Measurements from ENCODE around the gene ETS1.
A peak's percentile ranks its signal among the peaks of the same experiment; 100 is the strongest.

ETS1 gene, protein sequence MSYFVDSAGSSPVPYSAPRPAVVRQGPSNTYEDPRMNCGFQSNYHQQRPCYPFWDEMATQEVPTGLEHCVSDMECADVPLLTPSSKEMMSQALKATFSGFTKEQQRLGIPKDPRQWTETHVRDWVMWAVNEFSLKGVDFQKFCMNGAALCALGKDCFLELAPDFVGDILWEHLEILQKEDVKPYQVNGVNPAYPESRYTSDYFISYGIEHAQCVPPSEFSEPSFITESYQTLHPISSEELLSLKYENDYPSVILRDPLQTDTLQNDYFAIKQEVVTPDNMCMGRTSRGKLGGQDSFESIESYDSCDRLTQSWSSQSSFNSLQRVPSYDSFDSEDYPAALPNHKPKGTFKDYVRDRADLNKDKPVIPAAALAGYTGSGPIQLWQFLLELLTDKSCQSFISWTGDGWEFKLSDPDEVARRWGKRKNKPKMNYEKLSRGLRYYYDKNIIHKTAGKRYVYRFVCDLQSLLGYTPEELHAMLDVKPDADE

DNA sequence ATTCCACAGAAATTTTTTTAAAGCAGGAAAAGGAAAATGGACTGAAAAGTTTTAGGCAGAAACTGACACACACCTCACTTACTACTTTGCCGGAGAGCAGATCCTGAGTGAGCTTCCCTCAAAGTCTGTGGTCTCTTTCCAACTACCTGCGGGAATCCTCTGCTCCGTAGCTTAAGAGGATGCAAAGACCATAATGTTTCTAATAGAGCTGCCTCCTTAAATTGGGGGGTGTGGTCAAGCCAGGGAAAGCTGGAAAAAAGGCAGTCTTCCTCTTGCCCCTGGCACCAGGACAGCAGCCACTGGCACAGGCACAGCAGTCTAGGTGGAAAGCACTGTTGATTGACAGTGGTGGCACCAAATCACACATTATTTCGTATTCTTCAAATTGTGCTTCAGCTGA, at the start of gene ETS1:
ETS1 (minus strand) TSS at position 144 of the 400 bp plus-strand sequence. CDS start 14,428 bp downstream, outside the sequence.
- no peak for DNase-seq (ENCODE audit: low spot score)

DNA sequence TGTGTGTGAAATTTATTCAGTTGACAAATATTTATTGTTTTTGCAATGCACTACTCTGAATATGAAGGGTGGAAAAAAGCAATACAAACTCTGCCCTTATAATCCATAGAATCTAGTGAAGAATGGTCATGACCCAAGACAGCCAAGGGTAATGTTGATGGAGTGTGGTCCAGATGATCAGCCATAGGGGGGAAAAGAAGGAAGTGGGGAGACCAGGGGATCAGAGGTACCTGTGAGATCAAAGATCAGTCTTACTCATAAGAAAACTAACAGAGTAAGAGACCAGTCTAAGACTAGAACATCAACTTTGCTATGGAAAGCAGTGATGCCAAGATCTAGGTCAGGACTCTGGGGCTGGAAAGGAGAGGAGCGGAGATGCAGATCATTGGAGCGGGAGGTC, 47.0 kb upstream of the ETS1 start:
- DNase-seq (ENCODE audit: low spot score) = no peak

DNA sequence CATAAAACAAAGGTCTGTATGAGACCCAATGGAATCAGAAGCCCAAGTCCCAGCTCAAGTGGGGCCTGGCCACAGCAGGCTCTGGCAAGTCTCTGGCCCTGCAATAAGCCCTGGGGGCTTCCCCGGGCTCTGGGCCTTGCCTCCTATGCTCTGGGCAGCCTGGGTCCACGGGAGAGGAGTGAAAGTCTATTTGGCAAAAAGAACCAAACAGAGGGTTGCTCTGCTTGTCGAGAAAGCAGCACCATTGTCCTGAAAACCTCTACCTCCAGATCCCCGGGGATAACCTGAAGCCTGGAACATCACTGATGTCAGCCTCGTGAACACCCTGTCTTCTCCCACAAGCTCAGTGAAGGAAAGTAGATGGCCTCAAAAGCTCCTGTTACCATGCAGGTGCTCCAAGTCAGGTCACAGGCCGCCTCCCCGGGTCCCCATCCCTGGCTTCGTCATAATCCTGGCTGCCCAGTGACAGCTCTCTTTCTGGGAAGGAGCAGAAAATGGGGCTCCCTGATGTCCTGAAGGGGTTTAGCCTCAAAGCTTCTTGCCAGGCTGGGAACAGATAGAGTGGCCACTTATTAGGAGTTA, 46.1 kb upstream of the ETS1 start:
- DNase-seq (ENCODE audit: low spot score) = no peak

DNA sequence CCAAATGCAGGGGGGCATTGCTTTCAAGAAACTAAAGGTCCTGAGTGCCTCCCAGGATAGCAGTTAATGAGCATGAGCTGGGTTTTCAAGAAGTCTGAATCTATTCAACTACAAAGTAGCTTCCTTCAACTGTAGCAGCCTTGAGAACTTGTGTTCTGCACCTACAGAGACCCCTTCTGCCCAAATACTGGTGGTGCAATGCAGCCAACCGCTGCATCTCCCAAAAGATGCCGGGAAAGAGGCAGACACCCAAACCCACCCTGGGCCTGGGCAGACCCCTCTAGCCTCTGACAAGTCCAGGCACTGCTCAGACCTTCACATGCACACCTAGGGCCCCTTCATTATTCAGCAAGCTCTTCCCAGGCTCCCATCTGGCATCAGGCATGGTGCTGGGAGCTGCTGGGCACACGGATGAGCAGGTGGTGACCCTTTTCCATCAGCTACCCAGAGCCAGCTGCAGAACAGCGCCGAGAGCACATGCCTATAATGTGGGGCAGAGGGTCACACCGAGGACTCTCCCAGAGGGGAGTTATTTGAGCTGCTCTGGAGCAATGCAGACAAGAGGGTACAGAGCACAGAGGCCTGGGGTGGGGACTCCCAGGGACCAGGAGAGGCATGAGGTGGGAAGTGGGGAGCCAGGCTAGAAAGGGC, 44.9 kb upstream of the ETS1 start:
- no peak for DNase-seq (ENCODE audit: low spot score)

DNA sequence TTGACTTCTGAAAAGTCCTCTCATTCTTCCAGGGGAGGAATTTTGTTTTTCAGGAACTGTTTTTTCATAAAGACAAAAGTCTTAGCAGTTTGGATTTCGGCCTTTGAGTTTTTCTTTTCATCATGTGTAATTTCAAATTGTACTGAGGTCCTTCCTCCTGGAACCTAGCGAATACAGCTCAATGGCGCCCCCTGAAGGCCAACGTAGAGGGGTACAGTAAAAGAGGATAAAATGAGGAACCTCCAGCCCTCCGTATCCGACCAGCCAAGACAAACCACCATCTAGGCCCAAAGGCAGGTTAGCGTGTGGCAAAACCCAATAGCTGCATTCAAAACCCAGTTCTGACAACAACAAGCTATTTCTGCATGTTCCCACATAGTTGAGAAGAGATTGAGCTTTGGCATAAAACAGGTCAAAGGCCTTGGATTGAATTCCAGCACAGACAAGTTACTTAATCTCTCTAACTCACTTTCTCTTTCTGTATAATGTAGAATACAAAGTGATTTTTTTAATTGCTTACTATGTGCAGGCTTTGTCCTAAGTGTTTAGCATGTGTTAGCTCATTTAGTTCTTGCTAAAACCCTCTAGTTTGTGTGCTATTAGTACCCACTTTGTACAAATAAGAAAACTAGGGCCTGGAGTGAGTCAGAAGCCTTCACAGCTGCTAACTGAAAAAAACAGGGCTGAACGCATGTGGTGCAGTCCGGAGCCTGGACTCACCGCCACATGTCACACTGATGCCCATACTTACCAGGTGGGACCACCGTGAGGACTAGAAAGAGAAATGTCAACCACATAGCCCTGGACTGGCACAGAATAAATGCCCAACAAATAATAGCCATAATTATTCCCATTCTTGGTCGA, 43.2 kb upstream of the ETS1 start:
- peak; percentile 50 for DNase-seq (ENCODE audit: low spot score)

DNA sequence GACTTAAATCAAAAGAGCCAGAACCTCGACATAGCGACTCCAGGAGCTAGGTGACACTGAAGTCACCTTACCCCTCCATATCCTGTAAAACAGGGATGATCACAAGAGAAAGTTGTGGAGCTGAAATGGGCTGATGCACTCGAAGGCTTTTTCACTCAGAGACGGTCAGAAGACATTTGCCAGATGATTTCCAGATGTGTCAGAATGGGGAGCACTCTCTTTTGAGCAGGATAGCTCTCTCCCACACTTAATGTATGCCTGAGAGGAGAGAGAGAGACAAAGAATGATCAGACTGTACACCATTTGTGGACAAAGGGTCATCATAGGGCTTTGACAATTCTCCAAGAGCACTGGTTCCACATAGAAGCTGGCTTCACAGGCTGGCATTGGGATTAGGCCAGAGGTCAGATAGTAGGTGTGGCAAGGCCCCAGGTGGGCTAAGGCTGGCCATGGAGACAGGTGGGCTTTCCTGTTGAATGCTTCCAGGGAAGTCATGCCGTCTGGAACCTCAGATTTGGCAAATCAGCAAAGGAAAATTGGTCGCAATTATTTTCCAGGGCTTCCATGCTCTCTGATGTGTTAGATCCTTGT, 42.3 kb upstream of the ETS1 start:
- DNase-seq (ENCODE audit: low spot score) = no peak

DNA sequence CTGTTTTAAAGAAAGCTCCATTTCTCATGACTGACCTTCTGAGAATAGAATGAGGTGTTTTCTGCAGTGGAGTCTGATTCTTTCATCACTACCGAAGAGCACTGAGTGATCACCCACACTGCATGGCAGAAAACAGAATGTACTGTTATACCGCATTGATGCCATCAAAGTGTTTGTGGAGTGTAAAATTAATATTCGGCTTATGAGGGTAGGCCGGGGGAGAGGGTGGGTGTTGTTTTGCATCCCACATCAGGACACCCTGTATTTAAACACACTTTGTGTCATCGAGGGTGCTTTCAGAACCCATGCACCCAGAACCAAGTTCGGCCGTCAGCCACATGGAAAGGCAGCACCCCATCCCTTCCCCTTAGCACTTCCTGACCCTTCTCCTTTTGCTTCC, 41.3 kb upstream of the ETS1 start:
- DNase-seq (ENCODE audit: low spot score) = no peak

DNA sequence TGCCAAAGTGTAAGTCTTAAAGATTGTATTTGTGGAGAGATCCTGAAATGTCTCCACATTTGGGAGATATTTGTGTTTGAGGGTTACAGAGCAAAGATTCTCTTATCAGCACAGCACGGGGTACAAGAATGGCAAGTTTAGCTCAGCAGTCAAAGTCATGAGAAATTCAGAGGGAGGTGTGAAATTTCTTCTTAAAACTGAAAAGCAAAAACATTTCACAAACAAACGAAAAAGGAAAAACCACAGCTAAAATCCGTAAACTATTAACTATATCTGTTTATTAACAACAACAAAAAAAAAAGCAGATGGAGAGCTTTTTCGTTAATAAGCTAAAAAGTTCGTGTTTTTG, 40.9 kb upstream of the ETS1 start:
- no peak for DNase-seq (ENCODE audit: low spot score)

DNA sequence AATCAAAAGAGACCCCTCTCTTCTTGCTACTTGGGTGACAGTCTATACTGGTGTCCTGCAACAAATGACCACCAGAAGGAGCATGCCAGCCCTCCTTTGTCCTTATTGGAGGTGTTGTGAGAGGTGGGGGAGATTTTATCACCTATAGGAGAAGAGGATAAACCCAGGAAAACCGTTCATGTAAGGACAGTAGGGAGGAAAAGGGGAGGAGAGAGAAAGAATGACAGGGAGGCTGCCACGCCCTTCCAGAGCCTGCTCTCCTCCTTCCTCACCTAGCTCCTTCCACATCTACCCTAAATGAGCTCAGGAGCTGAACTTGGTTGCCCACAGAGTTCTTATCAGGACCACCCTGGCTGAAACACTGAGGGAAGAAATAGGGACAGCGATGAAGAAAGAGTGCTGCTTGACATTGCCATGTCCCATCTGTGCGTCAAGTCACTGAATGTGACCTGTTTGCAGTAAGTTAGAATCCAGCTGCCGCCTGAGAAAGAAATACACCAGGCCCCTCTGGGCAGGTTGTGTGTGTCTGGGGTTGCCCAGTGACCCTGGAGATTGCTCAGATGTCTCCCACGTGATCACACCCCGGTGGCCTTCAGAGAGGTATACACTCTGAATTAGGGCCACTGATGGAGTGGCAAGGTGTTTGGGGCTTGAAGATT, 40.4 kb upstream of the ETS1 start:
- no peak for DNase-seq (ENCODE audit: low spot score)

DNA sequence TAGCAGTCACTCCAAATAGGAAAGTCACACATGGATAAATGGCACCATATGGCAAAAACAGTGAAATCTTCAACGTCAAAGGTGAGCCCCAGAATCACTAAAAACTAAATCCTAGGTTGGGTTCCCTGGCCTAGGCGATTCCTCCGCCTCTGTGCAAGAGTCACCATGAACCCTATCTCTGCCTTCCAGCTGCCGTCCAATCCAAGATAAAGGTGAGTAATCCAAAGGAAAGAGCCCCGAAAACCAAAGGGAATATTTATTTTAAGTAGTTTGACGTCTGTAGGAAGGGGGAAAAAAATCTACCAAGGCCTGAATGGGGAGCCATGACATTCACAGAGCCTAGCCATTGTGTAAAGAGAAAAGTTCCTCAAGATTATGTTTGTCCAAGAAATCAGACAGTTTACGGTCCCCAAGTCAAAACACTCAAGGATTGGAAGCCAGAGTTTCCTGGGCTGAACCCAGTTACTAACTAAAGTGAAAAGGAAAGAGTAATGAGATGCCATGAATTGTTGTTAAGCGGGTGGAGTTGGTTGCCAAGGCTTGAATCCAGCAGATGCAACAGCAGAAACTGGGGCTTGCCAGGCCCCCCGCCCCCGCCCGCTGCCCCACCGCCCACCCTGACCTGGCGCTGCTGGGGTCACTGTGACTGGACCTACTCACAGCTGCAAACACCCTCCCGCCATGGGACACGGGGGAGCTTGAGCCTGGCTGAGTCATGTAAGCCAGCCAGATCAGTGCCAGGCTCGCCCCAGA, 39.7 kb upstream of the ETS1 start:
- DNase-seq (ENCODE audit: low spot score) = no peak

DNA sequence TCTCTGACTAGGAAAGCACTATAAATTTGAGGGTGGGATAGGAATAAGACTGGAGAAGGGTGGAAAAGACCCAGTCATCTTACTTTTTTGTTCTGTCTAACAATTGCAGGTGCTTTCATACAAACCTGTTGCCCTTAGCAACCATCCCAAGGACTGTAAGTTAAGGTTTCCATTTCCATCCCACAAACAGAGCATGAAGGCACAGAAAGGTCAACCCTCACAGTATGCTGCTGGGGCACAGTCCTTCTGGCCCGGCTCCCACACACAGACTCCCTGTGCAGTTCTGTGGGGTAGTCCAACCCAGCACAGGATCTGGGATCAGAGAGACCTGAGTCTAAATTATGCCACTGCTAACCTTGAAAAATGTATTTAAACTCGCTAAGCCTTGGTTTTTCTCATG, 38.4 kb upstream of the ETS1 start:
- no peak for DNase-seq (ENCODE audit: low spot score)

DNA sequence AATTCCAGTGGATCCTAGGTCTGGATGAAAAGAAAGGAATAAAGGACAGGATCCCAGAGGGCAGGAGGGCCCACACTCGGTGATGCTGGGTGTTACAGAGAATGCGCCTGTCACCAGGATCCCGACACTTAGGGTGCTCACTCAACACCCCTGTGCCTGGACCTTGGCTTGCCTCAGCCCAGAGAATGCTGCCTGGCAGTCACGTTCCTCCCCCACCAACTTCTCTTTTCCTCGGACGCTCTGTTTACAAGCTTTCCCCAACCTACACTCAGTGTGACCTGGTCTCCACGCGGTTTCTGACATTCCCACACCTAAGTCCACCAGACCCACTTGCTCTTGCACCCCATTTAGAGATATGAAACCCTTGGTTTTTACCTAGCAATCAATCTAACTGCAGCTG, 38.0 kb upstream of the ETS1 start:
- no peak for DNase-seq (ENCODE audit: low spot score)

DNA sequence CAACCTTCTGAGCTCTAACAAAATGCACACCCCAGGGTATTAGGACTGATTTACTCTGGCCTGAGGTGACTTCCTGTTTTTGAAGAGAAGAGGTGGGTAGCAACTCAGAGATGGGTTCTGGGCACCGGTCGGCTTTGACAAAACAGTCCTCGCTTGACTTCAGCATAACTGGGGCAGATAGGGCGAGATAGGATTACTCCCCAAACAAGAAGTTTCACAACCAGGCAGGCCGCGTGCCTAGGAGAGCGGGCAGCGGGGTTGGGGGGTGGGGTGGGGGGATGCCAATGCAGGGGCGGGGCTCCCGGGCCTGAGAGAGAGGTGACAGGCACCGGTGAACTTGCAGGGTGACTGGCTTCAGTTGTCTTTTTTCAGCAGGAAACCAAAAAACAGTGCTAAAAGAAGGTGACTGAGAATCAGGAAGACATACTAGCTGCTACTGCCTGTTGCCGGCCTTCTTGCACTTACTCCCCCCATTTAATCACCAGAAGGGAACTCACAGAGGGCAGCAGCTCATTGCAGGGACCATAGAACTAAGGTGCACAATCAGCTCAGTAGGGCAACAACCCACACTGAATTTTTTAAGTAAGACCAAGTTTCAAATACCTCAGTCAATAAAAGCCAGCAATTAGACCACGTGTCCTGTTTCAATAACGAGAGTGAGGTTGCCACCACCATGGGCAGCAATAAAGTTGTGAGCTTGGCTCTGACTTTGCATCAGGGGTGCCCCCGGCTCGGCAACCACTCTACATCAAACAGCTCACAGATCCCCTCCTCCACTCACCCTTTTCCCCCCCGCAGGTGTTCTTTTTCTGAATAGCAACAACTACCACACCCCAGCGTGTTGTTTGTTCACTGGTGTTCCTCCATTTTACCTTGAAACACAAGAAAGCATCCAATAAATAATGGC, 37.2 kb upstream of the ETS1 start:
- DNase-seq (ENCODE audit: low spot score) = no peak

DNA sequence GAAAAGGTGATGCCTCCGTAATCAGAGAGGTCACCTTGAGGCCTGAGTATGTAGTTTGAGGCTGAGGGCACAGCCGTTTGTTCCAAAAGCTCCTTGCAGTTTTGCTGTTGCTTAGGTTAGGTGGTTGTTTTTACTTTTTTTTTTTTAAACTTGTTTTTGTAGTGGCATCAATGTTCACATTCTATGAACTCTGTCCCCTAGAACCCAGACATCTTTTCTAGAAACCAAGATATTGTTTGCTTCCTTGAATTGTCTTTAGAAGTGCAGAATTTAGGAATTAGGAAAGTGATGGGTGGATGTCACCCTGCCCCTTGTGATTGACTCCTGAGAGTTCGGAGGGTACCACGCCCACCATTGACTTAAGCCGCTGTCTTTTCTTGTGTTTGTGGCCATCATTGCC, 35.7 kb upstream of the ETS1 start:
- DNase-seq (ENCODE audit: low spot score) = no peak

DNA sequence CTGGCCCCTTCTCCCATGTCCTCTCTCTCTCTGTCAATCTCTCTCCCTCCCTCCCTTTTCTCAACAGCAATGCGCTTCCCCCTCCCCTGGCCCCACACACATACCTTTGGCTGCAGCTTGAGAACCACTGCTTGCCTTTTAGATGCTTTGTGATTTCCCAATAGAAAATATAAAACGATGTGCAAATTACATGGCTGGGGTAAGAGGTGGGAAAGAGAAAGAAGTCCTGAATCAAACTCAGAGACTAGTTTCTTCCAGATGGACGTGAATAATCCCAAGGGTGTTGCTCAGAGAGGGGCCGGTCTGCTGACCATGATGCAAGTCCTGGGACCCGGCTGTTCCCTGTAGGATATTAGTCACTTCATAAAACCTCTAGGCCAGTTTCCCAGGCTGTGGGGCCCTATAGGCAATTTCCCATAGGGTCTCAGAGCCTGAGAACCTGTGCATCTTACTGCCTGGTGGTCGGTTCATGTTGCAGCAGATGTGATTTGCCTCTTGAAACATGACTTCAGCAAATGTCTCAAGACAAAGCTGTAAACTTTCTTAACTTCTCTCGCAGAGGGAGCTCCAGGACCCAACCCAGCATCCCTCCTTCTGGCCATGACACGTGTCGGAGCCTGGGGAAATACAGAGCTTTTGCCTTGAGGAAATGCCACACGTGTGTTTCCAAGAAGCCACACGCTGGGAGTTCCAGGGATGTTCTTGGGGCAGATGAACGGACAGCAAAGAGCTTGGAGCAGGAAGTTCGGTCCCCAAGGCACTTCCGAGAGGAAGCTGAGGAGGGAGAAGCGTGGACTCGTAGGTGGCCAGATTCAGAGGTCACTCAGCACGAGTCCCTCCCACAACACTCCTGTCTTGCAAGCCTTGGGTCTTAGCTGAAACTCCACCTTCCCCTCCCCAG, 34.5 kb upstream of the ETS1 start:
- no peak for DNase-seq (ENCODE audit: low spot score)

DNA sequence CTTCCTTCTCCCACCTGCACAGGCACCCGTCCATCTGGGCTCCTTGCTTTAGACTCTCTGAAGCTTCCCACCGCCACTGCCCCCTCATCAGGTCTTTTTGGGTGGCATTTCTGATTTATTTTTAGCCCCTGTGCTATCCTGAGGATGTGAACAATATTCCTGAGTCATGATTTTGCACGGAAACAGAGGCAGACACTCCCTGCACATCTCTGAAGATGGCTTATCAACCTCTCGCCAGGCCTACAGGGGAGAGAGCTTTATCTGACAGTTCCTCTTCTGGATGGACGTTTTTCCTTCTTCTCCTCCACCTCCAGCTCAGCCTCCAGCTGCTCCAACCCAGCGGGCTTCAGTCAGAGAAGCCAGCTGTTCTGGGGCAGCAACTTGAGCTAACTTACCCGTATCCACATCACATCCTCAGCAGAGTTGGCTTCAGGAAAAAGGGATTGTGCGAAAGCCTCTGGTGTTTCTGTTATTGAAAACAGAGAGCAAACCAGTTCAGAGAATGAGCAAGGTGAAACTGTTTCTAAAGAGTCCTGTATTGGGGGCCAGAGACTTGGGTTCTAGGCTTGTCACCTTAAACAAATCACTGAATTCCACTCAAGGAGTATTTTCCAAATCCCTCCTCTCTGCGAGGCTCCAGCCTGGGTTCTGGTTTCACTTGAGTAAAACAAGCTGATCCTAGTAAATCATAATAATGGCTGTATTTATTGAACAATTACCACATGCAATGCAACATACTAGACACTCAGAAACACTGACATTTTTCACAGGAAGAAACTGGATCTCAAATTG, 33.1 kb upstream of the ETS1 start:
- no peak for DNase-seq (ENCODE audit: low spot score)

DNA sequence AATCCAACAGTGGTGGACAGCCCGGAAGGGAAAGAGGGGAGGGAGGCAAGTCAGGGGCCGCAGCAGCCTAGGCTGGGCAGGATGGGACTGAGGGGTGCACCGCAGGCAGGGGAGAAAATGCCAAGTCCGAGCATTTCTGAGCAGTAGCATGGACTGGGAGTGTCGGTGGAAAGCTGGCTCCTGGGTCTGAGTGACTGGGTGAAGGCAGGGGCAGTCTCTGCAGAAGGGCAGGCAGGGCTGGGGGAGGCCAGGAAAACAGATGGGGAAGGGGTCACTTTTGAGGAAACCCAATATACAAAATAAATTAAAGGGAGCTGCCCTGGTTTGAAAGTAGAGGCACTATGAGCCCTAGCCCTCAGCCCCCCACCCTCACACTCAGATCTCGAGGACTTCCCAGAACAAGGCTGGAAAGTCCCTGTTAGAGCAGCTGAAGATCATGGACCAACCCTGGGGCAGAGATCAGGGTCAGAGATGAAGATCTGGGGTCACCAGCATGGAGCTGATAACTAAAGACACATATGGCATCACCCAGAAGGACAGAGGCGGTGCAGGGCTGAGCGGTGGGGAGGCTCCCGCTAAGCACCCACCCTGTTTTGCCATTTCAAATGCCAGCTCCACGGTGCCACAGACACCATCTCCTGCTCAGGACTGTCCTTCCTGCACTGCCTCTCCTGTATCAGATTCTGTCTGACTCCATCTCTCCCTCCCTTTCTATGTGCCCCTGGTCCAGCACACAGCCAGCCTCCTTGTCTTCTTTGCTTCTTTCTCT, 32.4 kb upstream of the ETS1 start:
- DNase-seq (ENCODE audit: low spot score) = no peak
